Upper lobe of left lung (tissue), 6 donors: ENCODE data around the gene ANO6. TPM values are rescaled to one million over a fixed set of nuclear protein-coding genes. Genes with fewer than 3 reads are reported as not detected.

ENCODE experiments used
- ATAC-seq, 2 donors: fragments of 200-7000 bp; cut with Tn5 transposase; one replicate each; pipeline ENCODE4 v1.9.1; 2022; ENCODE audit warnings: mild to moderate bottlenecking in 2 of 2, moderate library complexity in 2 of 2; ENCODE audit not compliant: low FRiP score in 2 of 2
- DNase-seq, 2 donors: peaks; one replicate each; pipeline ENCODE4 v3.0.0-alpha.2; 2019 to 2020
- H3K27ac ChIP-seq, 4 donors: fragments of 200-600 bp; sonication (generic); one replicate each; pipeline ENCODE4 v1.5.1; 2016 to 2019
- H3K27me3 ChIP-seq, 4 donors: fragments of 200-600 bp; sonication (generic); one replicate each; pipeline ENCODE4 v1.5.1; 2017 to 2019
- H3K36me3 ChIP-seq, 4 donors: fragments of 200-600 bp; sonication (generic); one replicate each; pipeline ENCODE4 v1.5.1; 2016 to 2019
- H3K4me1 ChIP-seq, 4 donors: fragments of 200-600 bp; sonication (generic); one replicate each; pipeline ENCODE4 v1.5.1; 2018 to 2019
- H3K4me3 ChIP-seq, 4 donors: fragments of 200-600 bp; sonication (generic); one replicate each; pipeline ENCODE4 v1.5.1; 2017 to 2019; ENCODE audit warnings: mild to moderate bottlenecking in 2 of 4, moderate library complexity in 1 of 4
- H3K9me3 ChIP-seq, 4 donors: fragments of 200-600 bp; sonication (generic); one replicate each; pipeline ENCODE4 v1.5.1; 2018 to 2019
- CTCF ChIP-seq, 6 experiments: fragments of 450-650 bp in 4 of 6; fragments of 200-600 bp in 2 of 6; sonication (generic) in 2 of 6; IDR thresholded peaks; one replicate each; pipeline ENCODE4 v1.5.1; 2016 to 2019; ENCODE audit warnings: antibody characterized with exemption in 6 of 6
- EP300 ChIP-seq, 4 donors: sonication (generic); formaldehyde crosslinking; IDR thresholded peaks; one replicate each; pipeline ENCODE4 v1.5.1; 2017; ENCODE audit warnings: antibody characterized with exemption in 4 of 4, control low read depth in 2 of 4
- POLR2A ChIP-seq, 4 donors: fragments of 450-650 bp; IDR thresholded peaks; one replicate each; pipeline ENCODE4 v1.5.1; 2016 to 2017; ENCODE audit warnings: antibody characterized with exemption in 4 of 4, mild to moderate bottlenecking in 2 of 4
- POLR2AphosphoS5 ChIP-seq, 2 donors: sonication (generic); formaldehyde crosslinking; IDR thresholded peaks; one replicate each; pipeline ENCODE4 v1.5.1; 2017; ENCODE audit warnings: antibody characterized with exemption in 2 of 2
- WGBS, 2 donors: methylation state at CpG; one replicate each; pipeline ENCODE4 v1.1.5; 2017 to 2018; 5-methylcytosine and 5-hydroxymethylcytosine counted together
- total RNA-seq, 6 donors: library from RNA; depleted of rRNA in 4 of 6; stranded (reverse); fragments of >200 nt in 4 of 6; gene quantifications; one replicate each; pipeline versions ENCODE4 v1.1.0 to v1.2.1, GENCODE V29; 2016 to 2021
- donor health status: DM: no; HTN: no; CAD: no; lungs with moderate emphysema.
- donor health status: DM: no; HTN: yes; CAD: no; lungs with severe emphysema.

Gene ANO6
- total RNA-seq, 6 donors from 2014 or later = 26.2 to 83.7 (median 57.9) TPM

DNA sequence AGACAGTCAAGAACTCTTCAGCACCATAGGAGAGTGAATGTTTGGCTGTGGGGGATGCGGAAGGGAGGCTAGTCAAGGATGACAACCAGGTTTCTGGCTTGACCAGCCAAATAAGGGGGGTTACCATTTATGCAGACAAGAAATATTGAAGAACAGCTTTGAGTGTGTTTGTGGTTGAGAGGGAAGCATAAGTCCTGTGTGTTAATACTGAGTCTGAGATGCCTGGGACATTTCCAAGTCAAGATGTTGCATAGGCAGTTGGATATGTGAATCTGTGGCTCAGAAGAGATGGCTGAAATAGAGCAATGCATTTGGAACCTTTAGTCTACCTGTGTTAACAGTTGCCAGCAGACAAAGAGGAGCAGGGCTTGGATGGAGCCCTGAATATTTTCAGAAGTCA lies 66.1 kb downstream of the ANO6 start:
- Histone ChIP-seq H3K27ac (no peak overlapping the region), H3K27me3 (no peaks in the 10 kb centered on the region), H3K4me1 (peaks cover 10 to 27% (median 18%) of the 10 kb centered on the region in 4 donors), H3K4me3 (no peak overlapping the region), H3K36me3 (no peaks in the 10 kb centered on the region), H3K9me3 (no peaks in the 10 kb centered on the region)
- no peak for DNase-seq
- ATAC-seq = no peak
- WGBS, 2 donors = 97 to 100% methylated on average over 1 of the region's 1 CpG
- TF ChIP-seq POLR2A (IDR thresholded peaks at IDR 0.05) = no peak
- no peak for TF ChIP-seq CTCF (IDR thresholded peaks at IDR 0.05)
- TF ChIP-seq POLR2AphosphoS5 (IDR thresholded peaks at IDR 0.05) = no peak
- TF ChIP-seq EP300 (IDR thresholded peaks at IDR 0.05) = no peak

- no peak for ATAC-seq
- Histone ChIP-seq H3K4me1 (peaks cover 10 to 27% (median 18%) of the 10 kb centered on the region in 4 donors), H3K36me3 (no peaks in the 10 kb centered on the region), H3K4me3 (no peak overlapping the region), H3K27me3 (no peaks in the 10 kb centered on the region), H3K9me3 (no peaks in the 10 kb centered on the region), H3K27ac (no peak overlapping the region)
- TF ChIP-seq CTCF (IDR thresholded peaks at IDR 0.05) (no peak), POLR2AphosphoS5 (IDR thresholded peaks at IDR 0.05) (no peak), POLR2A (IDR thresholded peaks at IDR 0.05) (no peak), EP300 (IDR thresholded peaks at IDR 0.05) (no peak)
- WGBS, 2 donors = 94 to 99% methylated on average over 4 of the region's 4 CpGs
- no peak for DNase-seq
Measured at GRCh38 chr12:45282411-45282810, 66.5 kb downstream of the ANO6 start.

DNA sequence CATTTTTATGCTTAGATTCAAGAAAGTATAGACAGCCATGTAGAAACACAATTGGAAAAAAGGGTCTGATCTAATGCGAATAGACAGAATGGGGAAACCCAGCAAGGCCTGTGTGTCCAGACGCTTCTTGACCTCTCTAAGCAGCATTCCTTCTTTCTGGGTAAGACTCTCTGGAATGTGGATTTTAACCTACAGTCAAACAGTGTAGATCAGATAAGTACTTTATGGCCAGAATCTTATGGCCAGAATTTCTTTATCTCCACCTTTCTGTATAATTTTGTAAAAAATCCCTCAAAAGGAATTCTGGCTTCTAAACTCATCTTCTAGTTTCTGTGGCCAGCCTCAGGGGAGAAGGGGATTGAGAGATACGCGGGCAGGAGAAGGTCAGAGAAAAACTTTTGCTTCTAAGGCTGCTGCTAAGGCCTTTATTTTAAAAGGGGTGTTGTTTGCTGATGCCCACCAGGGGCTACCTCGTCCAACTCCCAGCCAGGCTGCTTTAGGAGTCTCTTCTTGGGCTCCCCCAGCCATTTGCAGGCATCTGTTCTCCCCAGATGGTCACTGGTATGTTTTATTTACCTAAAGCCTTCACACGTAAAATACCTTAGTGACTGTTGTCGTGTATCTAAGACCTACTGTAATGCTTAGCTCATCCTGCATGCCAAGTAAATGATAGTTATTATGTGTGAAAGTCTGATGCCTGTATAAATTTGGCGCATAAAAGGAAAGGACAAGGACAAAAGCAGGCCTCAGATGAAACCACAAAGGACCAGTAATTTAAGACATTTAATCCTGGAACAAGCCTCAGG lies 68.4 kb downstream of the ANO6 start:
- H3K9me3 ChIP-seq = no peaks in the 10 kb centered on the region
- H3K4me3 ChIP-seq = no peak overlapping the region
- TF ChIP-seq CTCF (IDR thresholded peaks at IDR 0.05) (no peak), POLR2A (IDR thresholded peaks at IDR 0.05) (no peak), EP300 (IDR thresholded peaks at IDR 0.05) (no peak), POLR2AphosphoS5 (IDR thresholded peaks at IDR 0.05) (no peak)
- peak in 1 of 2 donors; percentile 53 for ATAC-seq
- no peak for DNase-seq
- H3K27me3 ChIP-seq = no peaks in the 10 kb centered on the region
- H3K27ac ChIP-seq = peak overlapping the region in 3 of 4 donors; percentile 23 to 35 (median 30)
- peaks cover 10 to 27% (median 13%) of the 10 kb centered on the region in 4 donors for H3K4me1 ChIP-seq
- no peaks in the 10 kb centered on the region for H3K36me3 ChIP-seq
- 60 to 72% methylated on average over 8 of the region's 8 CpGs for whole genome bisulfite sequencing, 2 donors

DNA sequence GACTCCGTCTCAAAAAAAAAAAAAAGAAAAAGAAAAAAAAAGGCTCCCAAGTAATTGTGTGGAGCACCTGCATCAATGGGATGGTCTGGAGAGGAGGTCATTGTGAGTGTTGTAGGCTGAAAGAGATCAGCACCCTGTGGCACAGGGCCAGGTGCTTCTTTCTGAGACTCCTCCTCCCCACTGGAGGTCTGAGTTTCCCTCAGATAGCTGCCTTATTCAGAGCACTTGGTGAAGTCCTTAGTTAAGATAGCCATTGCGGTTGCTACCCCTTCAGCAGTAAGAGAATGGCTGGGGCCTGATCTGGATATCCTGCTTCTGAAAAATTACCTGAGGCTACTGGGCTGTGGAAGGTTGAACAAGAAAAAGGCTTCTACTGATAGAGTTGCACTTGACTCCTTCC lies 69.8 kb downstream of the ANO6 start:
- Histone ChIP-seq H3K4me3 (no peak overlapping the region), H3K36me3 (no peaks in the 10 kb centered on the region), H3K27me3 (no peaks in the 10 kb centered on the region), H3K27ac (no peak overlapping the region), H3K9me3 (no peaks in the 10 kb centered on the region), H3K4me1 (peaks cover 2 to 21% (median 9%) of the 10 kb centered on the region in 4 donors)
- DNase-seq (no peak), ATAC-seq (no peak)
- 91 to 98% methylated on average over 2 of the region's 2 CpGs for WGBS, 2 donors
- TF ChIP-seq CTCF (IDR thresholded peaks at IDR 0.05) = no peak
- no peak for TF ChIP-seq POLR2AphosphoS5 (IDR thresholded peaks at IDR 0.05)

- peaks cover 0 to 21% (median 9%) of the 10 kb centered on the region in 4 donors for H3K4me1 ChIP-seq
- WGBS, 2 donors = 97 to 100% methylated on average over 2 of the region's 2 CpGs
- no peak overlapping the region for H3K4me3 ChIP-seq
- no peak for TF ChIP-seq EP300 (IDR thresholded peaks at IDR 0.05)
- no peak for TF ChIP-seq CTCF (IDR thresholded peaks at IDR 0.05)
- TF ChIP-seq POLR2A (IDR thresholded peaks at IDR 0.05) = no peak
- DNase-seq = no peak
- no peaks in the 10 kb centered on the region for H3K27me3 ChIP-seq
- H3K27ac ChIP-seq = no peak overlapping the region
- no peaks in the 10 kb centered on the region for H3K36me3 ChIP-seq
- no peaks in the 10 kb centered on the region for H3K9me3 ChIP-seq
- ATAC-seq = no peak
Measured at GRCh38 chr12:45286621-45287020, 70.7 kb downstream of the ANO6 start.
